Loucy (cell line): Measurements from ENCODE around the gene TGM5.

Experiments
- CTCF ChIP-seq: fragments of 200-600 bp; sonication (generic); conservative IDR thresholded peaks from 2 replicates; pipeline ENCODE4 v1.5.1; 2014; ENCODE audit warnings: mild to moderate bottlenecking, antibody characterized with exemption, low read length
- EZH2phosphoT487 ChIP-seq: fragments of 200-600 bp; IDR thresholded peaks from 2 replicates; pipeline ENCODE4 v1.6.1; 2018; ENCODE audit warnings: antibody characterized with exemption, mild to moderate bottlenecking, moderate library complexity, borderline replicate concordance

DNA sequence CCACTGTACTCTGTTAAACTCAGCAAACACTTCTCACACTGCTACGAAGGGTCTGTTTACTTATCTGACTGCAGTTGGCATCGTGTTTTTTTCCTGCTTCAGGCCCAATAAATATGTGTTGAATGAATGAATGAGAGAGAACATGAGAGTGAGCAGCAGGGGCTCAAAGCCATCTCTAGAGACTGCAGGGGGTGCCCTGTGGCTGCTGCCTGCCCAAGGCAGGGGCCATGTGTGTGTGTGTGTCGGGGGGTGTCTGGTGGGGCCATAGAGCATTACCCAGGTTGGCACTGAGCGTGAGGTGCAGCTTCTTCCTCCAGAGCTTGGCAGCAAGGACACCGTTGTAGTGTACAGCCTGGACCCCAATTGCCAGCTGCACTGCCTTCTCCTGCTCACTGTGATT lies 60.7 kb downstream of the TGM5 start:
- TF ChIP-seq CTCF (no peak), EZH2phosphoT487 (no peak)
